H1 (cell line): ENCODE data around the gene MATN4. TPM values are rescaled to one million over a fixed set of nuclear protein-coding genes. Genes with fewer than 3 reads are reported as not detected.

Experiments used
- CTCF ChIA-PET: fragments of 300-600 bp; sonication (Branson Sonifier 250); formaldehyde crosslinking; loops from one replicate; lab custom pipeline; 2021; ENCODE audit not compliant: partially characterized antibody; lab: Charles Lee
- POLR2A ChIA-PET: fragments of 300-600 bp; sonication (Branson Sonifier 250); formaldehyde crosslinking; loops from one replicate; lab custom pipeline; 2021; ENCODE audit warnings: inconsistent platforms; ENCODE audit not compliant: partially characterized antibody; lab: Charles Lee
- DNase-seq, 2 experiments: peaks; one replicate each; pipeline versions ENCODE4 v3.0.0 to v3.0.0-alpha.2; 2010 to 2022; ENCODE audit warnings: low spot score in 2 of 2, low read depth in 1 of 2, mixed read lengths in 1 of 2
- FAIRE-seq: peaks from 2 replicates; lab custom pipeline; 2011; peaks lifted over from hg19 to GRCh38; lab: Jason Lieb, UNC
- H2AFZ ChIP-seq: 2 replicates; pipeline ENCODE4 v1.8.1; 2012; ENCODE audit warnings: low read length, inconsistent platforms
- H2AK5ac ChIP-seq: 2 replicates; pipeline ENCODE4 v1.6.1; 2013; ENCODE audit warnings: low read depth, low read length
- H2BK120ac ChIP-seq: replicated peaks from 2 replicates; pipeline ENCODE3; 2013; ENCODE audit warnings: low read depth, low read length, inconsistent platforms
- H2BK12ac ChIP-seq: 2 replicates; pipeline ENCODE4 v1.6.1; 2013; ENCODE audit warnings: low read depth, low read length
- H2BK15ac ChIP-seq: 2 replicates; pipeline ENCODE4 v1.6.1; 2013; ENCODE audit warnings: low read length
- H2BK20ac ChIP-seq: 2 replicates; pipeline ENCODE4 v1.6.1; 2013; ENCODE audit warnings: low read length
- H2BK5ac ChIP-seq: 2 replicates; pipeline ENCODE4 v1.6.1; 2013; ENCODE audit warnings: low read depth, low read length
- H3K14ac ChIP-seq: 2 replicates; pipeline ENCODE4 v1.6.1; 2013; ENCODE audit warnings: inconsistent platforms; ENCODE audit not compliant: insufficient read length
- H3K18ac ChIP-seq: 2 replicates; pipeline ENCODE4 v1.6.1; 2013; ENCODE audit warnings: low read length; ENCODE audit errors: extremely low read depth
- H3K23ac ChIP-seq: 2 replicates; pipeline ENCODE4 v1.6.1; 2013; ENCODE audit warnings: inconsistent platforms; ENCODE audit not compliant: insufficient read length
- H3K23me2 ChIP-seq: 2 replicates; pipeline ENCODE4 v1.6.1; 2013; ENCODE audit warnings: low read depth, low read length
- H3K27ac ChIP-seq: 2 replicates; pipeline ENCODE4 v1.6.1; 2011; ENCODE audit warnings: low read depth, low read length, inconsistent platforms
- H3K27me3 ChIP-seq, 4 experiments: replicated peaks in 1 of 4; 1 replicate in 1 of 4; 2 replicates in 3 of 4; pipeline versions ENCODE4 v1.6.1 to v1.8.1; 2011 to 2013; ENCODE audit warnings: low read length in 3 of 4, mild to moderate bottlenecking in 3 of 4, inconsistent platforms in 2 of 4, mixed read lengths in 2 of 4, moderate library complexity in 1 of 4; ENCODE audit not compliant: control insufficient read depth in 3 of 4, insufficient read depth in 3 of 4; ENCODE audit errors: extremely low read depth in 1 of 4
- H3K36me3 ChIP-seq, 4 experiments: 2 replicates each; pipeline versions ENCODE4 v1.6.1 to v1.8.1; 2011 to 2013; ENCODE audit warnings: mild to moderate bottlenecking in 4 of 4, low read length in 3 of 4, moderate library complexity in 2 of 4, control low read depth in 1 of 4, inconsistent platforms in 1 of 4; ENCODE audit not compliant: insufficient read depth in 4 of 4, control insufficient read depth in 2 of 4
- H3K4ac ChIP-seq: replicated peaks from 2 replicates; pipeline ENCODE3; 2013; ENCODE audit warnings: low read length, low read depth, mixed read lengths, inconsistent platforms; ENCODE audit not compliant: insufficient read length
- H3K4me1 ChIP-seq, 4 experiments: replicated peaks in 1 of 4; 1 replicate in 1 of 4; 2 replicates in 3 of 4; pipeline versions ENCODE4 v1.6.1 to v1.8.1; 2011 to 2013; ENCODE audit warnings: low read length in 3 of 4, inconsistent platforms in 2 of 4, mixed read lengths in 1 of 4; ENCODE audit not compliant: insufficient read depth in 4 of 4, control insufficient read depth in 3 of 4
- H3K4me2 ChIP-seq, 2 experiments: 2 replicates each; pipeline versions ENCODE4 v1.6.1 to v1.8.1; 2011 to 2013; ENCODE audit warnings: low read depth in 2 of 2, low read length in 2 of 2, control low read depth in 1 of 2, inconsistent platforms in 1 of 2, mild to moderate bottlenecking in 1 of 2; ENCODE audit not compliant: insufficient read depth in 1 of 2
- H3K4me3 ChIP-seq, 4 experiments: fragments of 200-600, 300-600 bp in 1 of 4; sonication (generic), shearing (Covaris generic), sonication (Bioruptor Twin) in 1 of 4; 2 replicates each; pipeline versions ENCODE4 v1.5.1 to v1.8.1; 2011 to 2016; ENCODE audit warnings: low read length in 4 of 4, low read depth in 3 of 4, control low read depth in 2 of 4, inconsistent platforms in 2 of 4, mild to moderate bottlenecking in 2 of 4, mixed read lengths in 1 of 4, moderate library complexity in 1 of 4; ENCODE audit not compliant: insufficient read depth in 2 of 4; ENCODE audit errors: extremely low read depth in 1 of 4
- H3K56ac ChIP-seq: replicated peaks from 2 replicates; pipeline ENCODE3; 2013; ENCODE audit warnings: low read depth, mild to moderate bottlenecking, mixed read lengths, low read length, inconsistent platforms; ENCODE audit not compliant: insufficient read length
- H3K79me1 ChIP-seq: 2 replicates; pipeline ENCODE4 v1.6.1; 2013; ENCODE audit warnings: low read depth, low read length, control low read depth
- H3K79me2 ChIP-seq, 2 experiments: 2 replicates each; pipeline versions ENCODE4 v1.6.1 to v1.8.1; 2012 to 2013; ENCODE audit warnings: low read length in 2 of 2, mild to moderate bottlenecking in 2 of 2, inconsistent platforms in 1 of 2; ENCODE audit not compliant: insufficient read depth in 2 of 2, control insufficient read depth in 1 of 2
- H3K9ac ChIP-seq, 4 experiments: replicated peaks in 1 of 4; 1 replicate in 1 of 4; 2 replicates in 3 of 4; pipeline versions ENCODE4 v1.6.1 to v1.8.1; 2011 to 2013; ENCODE audit warnings: low read depth in 3 of 4, low read length in 3 of 4, control low read depth in 2 of 4, mild to moderate bottlenecking in 2 of 4, moderate library complexity in 2 of 4, inconsistent platforms in 1 of 4; ENCODE audit errors: extremely low read depth in 1 of 4
- H3K9me3 ChIP-seq, 2 experiments: 2 replicates each; pipeline versions ENCODE4 v1.6.1 to v1.8.1; 2012 to 2013; ENCODE audit warnings: mild to moderate bottlenecking in 2 of 2, moderate library complexity in 2 of 2, control low read depth in 1 of 2, inconsistent platforms in 1 of 2, low read depth in 1 of 2, low read length in 1 of 2, mixed read lengths in 1 of 2; ENCODE audit not compliant: insufficient read depth in 2 of 2
- H4K20me1 ChIP-seq, 2 experiments: replicated peaks in 1 of 2; 2 replicates each; pipeline versions ENCODE3 to v1.8.1; 2011 to 2013; ENCODE audit warnings: inconsistent platforms in 2 of 2, low read length in 2 of 2, mild to moderate bottlenecking in 1 of 2; ENCODE audit not compliant: insufficient read depth in 2 of 2, control insufficient read depth in 1 of 2
- H4K5ac ChIP-seq: 2 replicates; pipeline ENCODE4 v1.6.1; 2013; ENCODE audit warnings: low read length, low read depth, mixed read lengths, inconsistent platforms; ENCODE audit not compliant: insufficient read length
- H4K8ac ChIP-seq: 2 replicates; pipeline ENCODE4 v1.8.0; 2013; ENCODE audit warnings: mild to moderate bottlenecking, moderate library complexity, low read length, inconsistent platforms; ENCODE audit not compliant: insufficient read depth; ENCODE audit errors: extremely low read depth
- H4K91ac ChIP-seq: replicated peaks from 2 replicates; pipeline ENCODE3; 2013; ENCODE audit warnings: low read length, mixed read lengths, inconsistent platforms; ENCODE audit not compliant: insufficient read length
- ASH2L ChIP-seq: fragments of 200-600, 300-600 bp; sonication (generic); IDR thresholded peaks from one replicate; pipeline ENCODE4 v1.7.1; 2017; ENCODE audit warnings: low read length
- BACH1 ChIP-seq: IDR thresholded peaks from 2 replicates; pipeline ENCODE4 v1.6.1; 2012; ENCODE audit warnings: low read length, improper control_type of control experiment
- BCL11A ChIP-seq, 2 experiments: IDR thresholded peaks; one replicate each; pipeline ENCODE4 v1.6.1; 2011; ENCODE audit warnings: low read depth in 2 of 2, low read length in 2 of 2, mild to moderate bottlenecking in 2 of 2
- CBX5 ChIP-seq: fragments of 300-800, 300-1000 bp; sonication (generic); IDR thresholded peaks from 2 replicates; pipeline ENCODE4 v1.7.1; 2016; ENCODE audit warnings: antibody characterized with exemption, low read length, low read depth
- CHD1 ChIP-seq: IDR thresholded peaks from 2 replicates; pipeline ENCODE4 v1.6.1; 2012; ENCODE audit warnings: low read depth, low read length, improper control_type of control experiment
- KDM4A ChIP-seq: IDR thresholded peaks from one replicate; pipeline ENCODE4 v1.7.1; 2012; ENCODE audit warnings: low read depth, mild to moderate bottlenecking, moderate library complexity, low read length, inconsistent platforms; ENCODE audit not compliant: severe bottlenecking
- RXRA ChIP-seq: IDR thresholded peaks from 2 replicates; pipeline ENCODE4 v1.6.1; 2011; ENCODE audit warnings: low read depth, mild to moderate bottlenecking, low read length, moderate library complexity; ENCODE audit not compliant: insufficient read depth
- SAP30 ChIP-seq: fragments of 300-600 bp; sonication (generic); IDR thresholded peaks from 2 replicates; pipeline ENCODE4 v1.7.1; 2012; ENCODE audit warnings: low read length, moderate library complexity, mild to moderate bottlenecking, inconsistent platforms; ENCODE audit not compliant: insufficient read depth, insufficient replicate concordance
- WGBS, 2 experiments: shearing (Covaris generic) in 1 of 2; methylation state at CpG; one replicate each; pipeline versions ENCODE4 v1.1.6 to v1.1.7; 2013 to 2015; ENCODE audit warnings: low lambda C conversion rate in 2 of 2, mixed read lengths in 2 of 2, inconsistent platforms in 1 of 2, low coverage in 1 of 2, missing lambda C conversion rate in 1 of 2; ENCODE audit not compliant: insufficient replicate concordance in 2 of 2, insufficient coverage in 1 of 2, insufficient read length in 1 of 2; ENCODE audit errors: extremely low coverage in 1 of 2, missing lambda C conversion rate in 1 of 2; 5-methylcytosine and 5-hydroxymethylcytosine counted together
- polyA plus RNA-seq, 7 experiments: library from polyadenylated mRNA; depleted of rRNA in 3 of 7; stranded (reverse) in 5 of 7; unstranded in 2 of 7; fragments of >200 nt in 5 of 7; fragments of 200-250 nt in 2 of 7; gene quantifications; 1 replicate in 5 of 7; 2 replicates in 1 of 7; 4 replicates in 1 of 7; pipeline versions ENCODE4 v1.2.1 to v1.2.3, GENCODE V29; 2011 to 2013; ENCODE audit warnings: missing spikeins in 2 of 7, mixed read lengths in 2 of 7
- total RNA-seq: library from RNA; stranded (reverse); fragmentation: NEBNext Ultra II Directional; extraction: Animal tissue kit (Norgen Biotek cat#: 25700); gene quantifications from 2 replicates; pipeline ENCODE4 v1.2.1, GENCODE V29; 2021

MATN4 gene
- total and polyA plus RNA-seq, 2 of the 8 experiments (the other 6 are each of a cell fraction or from before 2014, with no cell fraction given) = 2.1 to 4.4 TPM

DNA sequence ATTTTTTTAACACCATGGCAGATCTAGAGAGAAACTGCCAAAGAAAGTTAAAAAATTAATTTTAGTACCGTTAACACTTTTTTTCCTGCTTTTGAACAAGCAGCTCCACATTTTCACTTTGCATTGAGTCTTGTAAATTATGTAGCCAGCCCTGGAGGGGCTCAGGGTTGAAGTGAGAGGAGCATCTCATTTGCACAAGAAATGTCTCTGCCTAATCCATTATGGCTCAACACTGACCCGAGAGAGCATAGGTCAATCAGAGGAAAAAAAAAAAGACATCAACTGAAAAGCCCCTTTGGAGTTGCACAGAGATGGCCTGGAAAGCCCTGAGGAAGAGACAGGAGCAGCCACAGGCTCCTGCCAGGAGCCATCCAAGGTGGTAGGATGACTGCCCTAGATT, 49.4 kb downstream of the MATN4 start:
- Histone ChIP-seq H3K14ac (no peak overlapping the region), H4K20me1 (no peaks in the 10 kb centered on the region), H2BK5ac (no peak overlapping the region), H3K27ac (no peak overlapping the region), H3K79me2 (no peaks in the 10 kb centered on the region), H3K4ac (no peak overlapping the region), H3K79me1 (no peaks in the 10 kb centered on the region), H4K5ac (no peak overlapping the region), H3K56ac (no peak overlapping the region)
- no peak for TF ChIP-seq CHD1
- no peak for TF ChIP-seq BACH1
- TF ChIP-seq KDM4A = no peak
- TF ChIP-seq ASH2L = no peak
- no peak for TF ChIP-seq SAP30
- TF ChIP-seq RXRA = no peak
- TF ChIP-seq CBX5 = no peak
- no peak for TF ChIP-seq BCL11A (IDR thresholded peaks at IDR 0.05; ENCODE audit: low read depth in 2 of 2, low read length in 2 of 2)
- TF ChIP-seq, all 59 proteins: peak for 0
- Histone ChIP-seq H2AK5ac (no peak overlapping the region), H2BK15ac (no peak overlapping the region), H2BK20ac (no peak overlapping the region), H3K9me3 (no peaks in the 10 kb centered on the region), H3K4me3 (no peak overlapping the region; a peak in 1 of 8 replicates), H3K9ac (no peak overlapping the region), H2BK12ac (no peak overlapping the region), H3K36me3 (no peaks in the 10 kb centered on the region), H4K91ac (no peak overlapping the region), H4K8ac (no peak overlapping the region), H3K18ac (no peak overlapping the region), H3K23ac (no peak overlapping the region), H2BK120ac (no peak overlapping the region), H3K4me2 (peak overlapping the region; percentile 39; a peak in 2 of 4 replicates), H3K23me2 (no peaks in the 10 kb centered on the region), H3K4me1 (peaks cover 0 to 6% (median 3%) of the 10 kb centered on the region in 4 experiments; a peak in 5 of 7 replicates), H2AFZ (peak overlapping the region; percentile 80; the same call in 1 of the 2 replicates), H3K27me3 (no peaks in the 10 kb centered on the region; a peak in 1 of 7 replicates)
- FAIRE-seq (no peak), DNase-seq (no peak)
- POLR2A ChIA-PET = no interaction called here
- CTCF ChIA-PET = interaction anchor here (0.7 to 2.9 kb wide), 3 partner anchors 32 to 53 kb away, joined by 4 to 14 read pairs (median 5); no protein-coding TSS in a partner anchor
- WGBS, 2 experiments = 78% methylated on average over 2 of the region's 2 CpGs; no CpG with 5 or more reads in 1 of the 2 experiments
